Kidney (tissue), 14 donors: ENCODE measurements around the gene GOLGA6D. TPM values are rescaled to one million over a fixed set of nuclear protein-coding genes. Genes with fewer than 3 reads are reported as not detected.
A peak's percentile ranks its signal among the peaks of the same experiment; 100 is the strongest.
"Not testable (repeated sequence)": the region's sequence is repeated elsewhere in the genome, so short reads cannot be mapped to it uniquely, and the experiment has no call there.

ENCODE experiments used
- DNase-seq, 5 donors: peaks; one replicate each; pipeline ENCODE4 v3.0.0-alpha.2; 2013 to 2020
- FAIRE-seq: peaks from 2 replicates; lab custom pipeline; 2012; peaks lifted over from hg19 to GRCh38; lab: Jason Lieb, UNC
- H3K27ac ChIP-seq, 2 donors: one replicate each; pipeline ENCODE4 v1.7.0; 2013; ENCODE audit warnings: low read depth in 2 of 2, low read length in 2 of 2, inconsistent platforms in 1 of 2
- H3K27me3 ChIP-seq: one replicate; pipeline ENCODE4 v1.7.1; 2013; ENCODE audit warnings: low read length, inconsistent platforms; ENCODE audit not compliant: control insufficient read depth, insufficient read depth
- H3K36me3 ChIP-seq, 3 donors: one replicate each; pipeline versions ENCODE4 v1.7.0 to v1.7.1; 2013; ENCODE audit warnings: low read length in 3 of 3, control low read depth in 1 of 3, inconsistent platforms in 1 of 3; ENCODE audit not compliant: insufficient read depth in 3 of 3, control insufficient read depth in 2 of 3
- H3K4me1 ChIP-seq, 3 donors: one replicate each; pipeline versions ENCODE4 v1.7.0 to v1.7.1; 2013; ENCODE audit warnings: low read length in 3 of 3, inconsistent platforms in 1 of 3, low read depth in 1 of 3; ENCODE audit not compliant: control insufficient read depth in 2 of 3, insufficient read depth in 2 of 3
- H3K4me3 ChIP-seq, 3 donors: one replicate each; pipeline versions ENCODE4 v1.7.0 to v1.8.1; 2013; ENCODE audit warnings: low read length in 3 of 3, control low read depth in 1 of 3, inconsistent platforms in 1 of 3
- H3K9ac ChIP-seq, 3 donors: one replicate each; pipeline versions ENCODE4 v1.7.0 to v1.7.1; 2013; ENCODE audit warnings: low read length in 3 of 3, control low read depth in 1 of 3, inconsistent platforms in 1 of 3
- H3K9me3 ChIP-seq, 3 donors: one replicate each; pipeline versions ENCODE4 v1.7.0 to v1.7.1; 2013; ENCODE audit warnings: low read length in 3 of 3, control low read depth in 1 of 3, inconsistent platforms in 1 of 3; ENCODE audit not compliant: control insufficient read depth in 2 of 3, insufficient read depth in 1 of 3
- intact Hi-C: fragments of 100-400 bp; cut with DNase I; formaldehyde crosslinking; loops from one replicate; pipeline ENCODE4 v1.11.1; 2022
- polyA plus RNA-seq: library from polyadenylated mRNA; stranded (reverse); fragments of 350-450 nt; fragmentation: Illumina TruSeq; extraction: RNeasy Lipid Tissue Mini Kit (QIAGEN cat#74804); gene quantifications from one replicate; pipeline ENCODE4 v1.2.3, GENCODE V29; 2014; ENCODE audit warnings: low read depth, low replicate concordance; ENCODE audit not compliant: insufficient read depth
- total RNA-seq: library from RNA; stranded (reverse); fragmentation: NEBNext Ultra II Directional; extraction: Animal tissue kit (Norgen Biotek cat#: 25700); gene quantifications from one replicate; pipeline ENCODE4 v1.2.1, GENCODE V29; 2021
- TF ChIP-seq, protein P1 (sequence below): IDR thresholded peaks from 3 replicates; pipeline ENCODE4 v1.5.1; 2012; ENCODE audit warnings: mild to moderate bottlenecking, moderate library complexity, borderline replicate concordance; ENCODE audit not compliant: insufficient read depth; ENCODE audit errors: extremely low read depth
- donor health status: control.
- donor health status: control.
- donor health status: control.
- donor health status: control.
- donor health status: control.
- donor health status: DM: yes; HTN: yes; CAD: no.
- donor health status: Normal renal cell carcinoma (clear cell type).

Gene GOLGA6D
- total and polyA plus RNA-seq, 2 donors from 2014 or later: not detected

DNA sequence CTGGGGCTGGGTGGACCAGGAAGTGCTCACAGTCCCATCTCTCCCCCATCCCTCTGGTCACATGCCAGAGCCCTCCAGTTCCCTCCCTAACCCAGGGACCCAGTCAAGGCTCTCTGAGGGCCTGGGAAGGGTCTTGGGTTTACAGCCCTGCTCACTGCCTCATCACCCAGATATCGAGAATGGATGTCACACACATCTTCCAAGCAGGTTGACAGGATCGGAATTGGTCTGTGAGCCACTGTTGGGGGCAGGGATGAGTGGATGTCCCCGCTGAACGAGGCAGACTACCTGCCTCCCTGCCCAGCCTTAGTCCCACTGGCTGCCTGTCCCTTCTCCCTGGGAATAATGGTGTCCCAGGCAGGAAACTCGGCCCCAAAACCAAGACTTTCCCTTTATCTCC is 44.5 kb upstream of the GOLGA6D start:
- Histone ChIP-seq H3K4me3 (no peak overlapping the region), H3K27ac (no peak overlapping the region), H3K36me3 (no peaks in the 10 kb centered on the region), H3K9me3 (no peaks in the 10 kb centered on the region), H3K27me3 (no peaks in the 10 kb centered on the region), H3K4me1 (no peaks in the 10 kb centered on the region), H3K9ac (no peak overlapping the region)
- DNase-seq (peak in 2 of 5 donors; percentile 22 to 26), FAIRE-seq (no peak)
- TF ChIP-seq, protein P1, sequence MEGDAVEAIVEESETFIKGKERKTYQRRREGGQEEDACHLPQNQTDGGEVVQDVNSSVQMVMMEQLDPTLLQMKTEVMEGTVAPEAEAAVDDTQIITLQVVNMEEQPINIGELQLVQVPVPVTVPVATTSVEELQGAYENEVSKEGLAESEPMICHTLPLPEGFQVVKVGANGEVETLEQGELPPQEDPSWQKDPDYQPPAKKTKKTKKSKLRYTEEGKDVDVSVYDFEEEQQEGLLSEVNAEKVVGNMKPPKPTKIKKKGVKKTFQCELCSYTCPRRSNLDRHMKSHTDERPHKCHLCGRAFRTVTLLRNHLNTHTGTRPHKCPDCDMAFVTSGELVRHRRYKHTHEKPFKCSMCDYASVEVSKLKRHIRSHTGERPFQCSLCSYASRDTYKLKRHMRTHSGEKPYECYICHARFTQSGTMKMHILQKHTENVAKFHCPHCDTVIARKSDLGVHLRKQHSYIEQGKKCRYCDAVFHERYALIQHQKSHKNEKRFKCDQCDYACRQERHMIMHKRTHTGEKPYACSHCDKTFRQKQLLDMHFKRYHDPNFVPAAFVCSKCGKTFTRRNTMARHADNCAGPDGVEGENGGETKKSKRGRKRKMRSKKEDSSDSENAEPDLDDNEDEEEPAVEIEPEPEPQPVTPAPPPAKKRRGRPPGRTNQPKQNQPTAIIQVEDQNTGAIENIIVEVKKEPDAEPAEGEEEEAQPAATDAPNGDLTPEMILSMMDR: no peak
- intact Hi-C loops: no loop called here

DNA sequence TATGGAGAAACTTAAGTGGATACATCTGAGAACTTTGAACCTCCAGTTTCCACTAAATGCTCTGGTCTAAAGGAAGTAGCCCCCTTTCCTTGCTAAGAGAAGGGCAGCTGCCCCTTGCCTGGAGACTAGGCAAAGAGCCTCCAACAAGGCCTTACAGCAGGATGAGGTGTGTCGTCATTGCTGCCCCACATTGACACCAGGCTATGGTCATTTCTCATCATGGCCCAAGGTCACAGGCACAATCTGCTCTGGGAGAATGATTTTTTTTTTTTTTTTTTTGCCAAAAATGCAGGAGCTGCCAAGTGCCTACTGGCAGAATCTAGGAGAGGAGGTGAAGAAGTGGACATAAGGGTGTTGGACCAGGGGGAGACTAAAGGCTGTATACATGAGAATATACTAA is 36.9 kb upstream of the GOLGA6D start:
- FAIRE-seq, H3K4me3 ChIP-seq, H3K9ac ChIP-seq, H3K9me3 ChIP-seq, H3K36me3 ChIP-seq, H3K4me1 ChIP-seq, H3K27ac ChIP-seq, H3K27me3 ChIP-seq, intact Hi-C loops: not testable (repeated sequence)
- DNase-seq: peak in 1 of 5 donors; percentile 0

DNA sequence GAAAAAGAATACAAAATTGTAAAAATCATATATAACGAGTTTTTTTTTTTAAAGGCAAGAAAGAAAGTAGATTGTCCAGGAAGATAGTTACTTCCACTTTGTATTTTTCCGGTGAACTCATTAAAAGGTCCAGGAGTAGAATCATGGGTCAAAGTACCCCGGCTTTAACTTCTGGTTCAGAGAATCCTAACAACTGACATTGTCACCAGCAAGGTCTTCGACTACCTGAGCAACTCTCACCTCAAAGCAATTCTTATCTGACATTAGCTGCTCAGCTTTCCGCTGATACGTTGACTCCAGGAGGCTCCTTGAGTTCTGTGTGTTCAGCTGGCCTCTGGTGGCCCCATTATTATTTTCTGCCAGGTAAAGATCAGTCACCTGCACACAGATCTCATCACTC is 33.6 kb upstream of the GOLGA6D start:
- H3K9me3 ChIP-seq, H3K9ac ChIP-seq, H3K36me3 ChIP-seq, H3K4me3 ChIP-seq, intact Hi-C loops, H3K27me3 ChIP-seq, H3K27ac ChIP-seq, DNase-seq, H3K4me1 ChIP-seq, FAIRE-seq: not testable (repeated sequence)

DNA sequence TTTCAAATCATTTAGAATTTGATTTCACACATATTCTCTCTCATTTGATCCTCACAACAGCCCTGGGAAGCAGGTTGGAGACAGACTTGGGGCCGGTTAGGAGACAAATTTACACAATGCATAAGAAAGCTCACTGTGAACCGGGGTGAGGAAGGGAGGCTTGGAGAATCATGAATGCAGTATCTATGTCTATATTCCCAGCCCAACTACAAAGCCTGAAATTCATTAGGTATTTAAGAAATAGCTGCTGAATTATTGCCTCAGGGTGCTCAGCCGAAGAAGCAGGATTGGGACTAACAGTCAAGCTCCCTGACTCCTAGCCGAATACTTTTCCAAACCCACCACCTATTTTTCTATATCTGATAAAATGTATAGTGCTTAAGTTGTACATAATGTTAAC is 32.9 kb upstream of the GOLGA6D start:
- no peak overlapping the region for H3K4me3 ChIP-seq
- no peaks in the 10 kb centered on the region for H3K9me3 ChIP-seq
- H3K27me3 ChIP-seq: no peaks in the 10 kb centered on the region
- peaks cover 0 to 4% (median 0%) of the 10 kb centered on the region in 3 donors for H3K4me1 ChIP-seq
- TF ChIP-seq, protein P1: no peak
- FAIRE-seq (no peak), DNase-seq (no peak)
- no peak overlapping the region for H3K27ac ChIP-seq
- intact Hi-C loops: no loop called here
- no peak overlapping the region for H3K9ac ChIP-seq
- H3K36me3 ChIP-seq: no peaks in the 10 kb centered on the region

DNA sequence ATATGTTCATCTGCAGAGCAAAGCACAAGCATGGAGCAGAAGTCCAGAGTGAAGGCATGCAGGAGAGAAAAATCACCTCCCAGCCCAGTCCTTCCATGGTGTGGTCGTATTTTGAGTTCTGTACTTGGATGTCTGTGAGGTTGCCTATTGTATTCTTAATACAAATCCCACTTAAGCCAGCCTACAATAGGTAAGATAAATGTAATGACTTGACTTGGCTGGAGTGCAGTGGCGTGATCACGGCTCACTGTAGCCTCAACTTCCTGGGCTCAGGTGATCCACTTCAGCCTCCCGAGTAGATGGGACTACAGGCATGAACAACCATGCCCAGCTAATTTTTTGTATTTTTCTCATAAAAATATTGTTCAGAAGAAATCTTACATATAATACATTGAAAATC is 31.3 kb upstream of the GOLGA6D start:
- H3K27me3 ChIP-seq, intact Hi-C loops, H3K4me3 ChIP-seq, DNase-seq, FAIRE-seq, H3K9ac ChIP-seq, H3K27ac ChIP-seq, H3K4me1 ChIP-seq, H3K9me3 ChIP-seq, H3K36me3 ChIP-seq: not testable (repeated sequence)

DNA sequence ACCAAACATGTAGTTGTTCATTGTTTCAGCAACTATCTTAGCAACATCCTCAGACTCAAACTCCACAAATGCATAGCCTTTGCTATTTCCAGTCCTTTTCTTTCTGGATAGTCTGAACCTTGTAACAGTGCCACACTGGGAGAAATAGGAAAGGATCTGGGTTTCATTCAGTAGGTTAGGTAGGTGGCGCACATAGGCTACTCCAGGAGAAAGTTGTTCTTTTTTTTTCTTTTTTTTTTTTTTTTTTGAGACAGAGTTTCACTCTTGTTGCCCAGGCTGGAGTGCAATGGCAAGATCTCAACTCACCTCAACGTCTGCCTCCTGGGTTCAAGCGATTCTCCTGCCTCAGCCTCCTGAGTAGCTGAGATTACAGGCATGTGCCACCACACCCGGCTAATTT is 30.4 kb upstream of the GOLGA6D start:
- not testable (repeated sequence) for FAIRE-seq, H3K27ac ChIP-seq

DNA sequence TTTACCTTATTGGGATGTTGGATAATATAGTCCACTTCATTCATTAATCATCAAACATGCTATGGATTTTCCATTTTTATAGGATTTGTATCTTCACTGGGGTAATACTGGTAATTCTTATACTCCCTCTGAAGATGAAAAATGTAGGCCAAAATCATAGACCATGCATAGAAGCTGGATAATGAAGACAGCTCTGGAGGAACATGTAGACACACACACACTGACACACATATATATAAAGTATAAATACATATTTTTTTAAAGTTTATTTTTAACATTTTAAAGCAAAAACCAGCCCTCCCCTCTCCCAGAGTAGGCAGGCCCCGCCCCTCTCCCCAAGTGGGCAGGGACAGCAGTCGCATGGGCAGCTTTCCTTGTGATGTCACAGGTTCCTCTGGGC is 24.6 kb upstream of the GOLGA6D start, which contains the start of gene GOLGA6C:
Gene GOLGA6C (plus strand): TSS at position 301 of the 400 bp plus-strand sequence. CDS start 265 bp downstream, outside the sequence.
- intact Hi-C loops: not testable (repeated sequence)

More for the DNA sequence above, 30.4 kb upstream of the GOLGA6D start:
- DNase-seq, H3K9ac ChIP-seq, H3K4me1 ChIP-seq, H3K9me3 ChIP-seq, H3K4me3 ChIP-seq, H3K27me3 ChIP-seq, intact Hi-C loops, H3K36me3 ChIP-seq: not testable (repeated sequence)

More for the DNA sequence above, 24.6 kb upstream of the GOLGA6D start, which contains the start of gene GOLGA6C:
- not testable (repeated sequence) for H3K4me1 ChIP-seq, H3K9ac ChIP-seq, DNase-seq, H3K36me3 ChIP-seq, H3K27ac ChIP-seq, H3K27me3 ChIP-seq, FAIRE-seq, H3K4me3 ChIP-seq, H3K9me3 ChIP-seq
